Loucy (cell line): ENCODE results near the gene C7orf25.

ENCODE experiments used
- EZH2phosphoT487 ChIP-seq: fragments of 200-600 bp; IDR thresholded peaks from 2 replicates; pipeline ENCODE4 v1.6.1; 2018; ENCODE audit warnings: antibody characterized with exemption, mild to moderate bottlenecking, moderate library complexity, borderline replicate concordance
- TF ChIP-seq, protein P1 (sequence below): fragments of 200-600 bp; sonication (generic); conservative IDR thresholded peaks from 2 replicates; pipeline ENCODE4 v1.5.1; 2014; ENCODE audit warnings: mild to moderate bottlenecking, antibody characterized with exemption, low read length

DNA sequence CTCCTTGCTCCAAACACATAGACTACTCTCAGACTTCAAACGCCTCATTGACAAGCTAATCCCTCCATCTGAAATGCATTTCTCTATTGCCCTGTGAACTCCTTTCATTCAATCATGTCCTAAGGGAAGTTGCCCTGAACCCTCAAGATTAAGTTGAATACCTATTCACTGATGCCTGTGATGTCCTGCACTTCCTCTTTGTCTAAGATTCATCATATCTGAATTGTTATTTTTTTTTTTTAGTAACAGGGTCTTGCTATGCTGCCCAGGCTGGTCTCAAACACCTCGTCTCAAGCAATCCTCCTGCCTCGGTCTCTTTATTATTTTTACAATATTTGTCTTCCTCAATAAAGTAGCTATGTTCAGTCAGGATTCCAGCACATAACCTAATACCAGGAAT, 16.9 kb upstream of the C7orf25 start:
- TF ChIP-seq, protein P1, sequence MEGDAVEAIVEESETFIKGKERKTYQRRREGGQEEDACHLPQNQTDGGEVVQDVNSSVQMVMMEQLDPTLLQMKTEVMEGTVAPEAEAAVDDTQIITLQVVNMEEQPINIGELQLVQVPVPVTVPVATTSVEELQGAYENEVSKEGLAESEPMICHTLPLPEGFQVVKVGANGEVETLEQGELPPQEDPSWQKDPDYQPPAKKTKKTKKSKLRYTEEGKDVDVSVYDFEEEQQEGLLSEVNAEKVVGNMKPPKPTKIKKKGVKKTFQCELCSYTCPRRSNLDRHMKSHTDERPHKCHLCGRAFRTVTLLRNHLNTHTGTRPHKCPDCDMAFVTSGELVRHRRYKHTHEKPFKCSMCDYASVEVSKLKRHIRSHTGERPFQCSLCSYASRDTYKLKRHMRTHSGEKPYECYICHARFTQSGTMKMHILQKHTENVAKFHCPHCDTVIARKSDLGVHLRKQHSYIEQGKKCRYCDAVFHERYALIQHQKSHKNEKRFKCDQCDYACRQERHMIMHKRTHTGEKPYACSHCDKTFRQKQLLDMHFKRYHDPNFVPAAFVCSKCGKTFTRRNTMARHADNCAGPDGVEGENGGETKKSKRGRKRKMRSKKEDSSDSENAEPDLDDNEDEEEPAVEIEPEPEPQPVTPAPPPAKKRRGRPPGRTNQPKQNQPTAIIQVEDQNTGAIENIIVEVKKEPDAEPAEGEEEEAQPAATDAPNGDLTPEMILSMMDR: no peak
- TF ChIP-seq EZH2phosphoT487: no peak
